Activated naive CD4-positive, alpha-beta T cell treated with anti-CD3 and anti-CD28 coated beads, Interleukin-2, amount 50 U/mL, for 72 hours (primary cell): ENCODE measurements around the gene SLA2. TPM values are rescaled to one million over a fixed set of nuclear protein-coding genes. Genes with fewer than 3 reads are reported as not detected.
"Not testable (repeated sequence)": the region's sequence is repeated elsewhere in the genome, so short reads cannot be mapped to it uniquely, and the experiment has no call there.

Experiments
- ATAC-seq, 2 donors: fragments of 150-1000 bp; cut with Tn5 transposase; 2 replicates each; pipeline ENCODE4 v1.10.0; 2021; ENCODE audit warnings: mild to moderate bottlenecking in 2 of 2, moderate library complexity in 2 of 2
- DNase-seq, 2 donors: peaks; one replicate each; pipeline ENCODE4 v3.0.0; 2021 to 2022; ENCODE audit warnings: low spot score in 2 of 2
- H3K27ac Mint-ChIP-seq, 2 donors: one replicate each; pipeline ENCODE4 v1.8.0; 2022; ENCODE audit warnings: mild to moderate bottlenecking in 2 of 2, mixed read lengths in 2 of 2
- H3K36me3 Mint-ChIP-seq, 2 donors: one replicate each; pipeline ENCODE4 v1.8.0; 2022; ENCODE audit warnings: mixed read lengths in 2 of 2
- H3K9me3 Mint-ChIP-seq, 2 donors: one replicate each; pipeline ENCODE4 v1.8.0; 2022; ENCODE audit warnings: mixed read lengths in 2 of 2
- total RNA-seq, 2 donors: library from RNA; stranded (reverse); gene quantifications; one replicate each; pipeline ENCODE4 v1.2.3, GENCODE V29; 2022

Gene SLA2
- total RNA-seq, 2 donors from 2014 or later: 33.7 to 66.8 TPM

GRCh38 chr20:36629719-36630681 is 16.0 kb downstream of the SLA2 start:
- peak overlapping the region; percentile 88 to 100 for H3K27ac Mint-ChIP-seq
- peaks cover 9 to 38% of the 10 kb centered on the region in 2 donors for H3K36me3 Mint-ChIP-seq

DNA sequence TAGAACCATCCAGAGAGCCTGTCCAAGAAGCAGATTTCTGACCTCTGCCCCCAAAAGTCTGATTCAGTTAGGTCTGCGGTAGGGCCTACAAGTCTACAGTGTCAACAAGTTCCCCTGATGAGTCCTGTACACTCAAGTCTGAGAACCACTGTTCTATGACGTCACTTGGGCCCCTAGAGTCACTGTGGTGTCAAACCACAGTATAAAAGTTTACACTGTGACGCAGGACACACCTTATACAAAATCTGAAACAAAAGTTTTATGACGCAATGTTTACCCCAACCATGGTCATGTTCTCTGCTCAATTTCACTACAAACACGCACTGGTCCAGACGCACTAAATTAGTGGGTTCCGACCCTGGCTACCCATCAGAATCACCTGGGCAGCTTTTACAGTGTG is 17.9 kb downstream of the SLA2 start:
- Mint-ChIP-seq H3K36me3 (peaks cover 9 to 51% of the 10 kb centered on the region in 2 donors), H3K27ac (peak overlapping the region in 1 of 2 donors; percentile 22), H3K9me3 (no peaks in the 10 kb centered on the region)
- ATAC-seq (peak in 1 of 2 donors; percentile 13), DNase-seq (no peak)

More at GRCh38 chr20:36629719-36630681, 16.0 kb downstream of the SLA2 start:
- ATAC-seq: peak; percentile 83 to 91
- no peaks in the 10 kb centered on the region for H3K9me3 Mint-ChIP-seq
- DNase-seq: peak in 1 of 2 donors; percentile 38

DNA sequence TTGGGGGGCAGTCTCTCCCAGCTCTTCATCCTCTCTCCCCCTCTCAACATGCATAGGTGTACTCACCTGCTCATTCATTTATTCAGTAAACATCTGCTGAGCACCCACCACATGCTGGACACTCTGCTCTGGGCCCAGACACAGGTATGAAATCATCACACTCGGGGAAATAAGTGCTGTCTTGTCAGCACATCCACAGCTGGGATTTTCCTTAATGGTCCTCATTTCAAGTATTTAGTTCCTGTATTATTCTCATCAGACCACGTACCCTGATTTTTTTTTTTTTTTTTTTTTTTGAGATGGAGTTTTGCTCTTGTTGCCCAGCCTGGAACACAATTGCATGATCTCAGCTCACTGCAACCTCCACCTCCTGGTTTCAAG is 21.1 kb downstream of the SLA2 start:
- no peaks in the 10 kb centered on the region for H3K9me3 Mint-ChIP-seq
- ATAC-seq (no peak), DNase-seq (no peak)
- peak overlapping the region; percentile 41 to 67 for H3K27ac Mint-ChIP-seq
- peaks cover 2 to 39% of the 10 kb centered on the region in 2 donors for H3K36me3 Mint-ChIP-seq

GRCh38 chr20:36624068-36624943 is 21.7 kb downstream of the SLA2 start:
- peaks cover 0 to 34% of the 10 kb centered on the region in 2 donors for H3K36me3 Mint-ChIP-seq
- DNase-seq: no peak
- ATAC-seq: no peak
- H3K27ac Mint-ChIP-seq: peak overlapping the region; percentile 60 to 67
- H3K9me3 Mint-ChIP-seq: no peaks in the 10 kb centered on the region

DNA sequence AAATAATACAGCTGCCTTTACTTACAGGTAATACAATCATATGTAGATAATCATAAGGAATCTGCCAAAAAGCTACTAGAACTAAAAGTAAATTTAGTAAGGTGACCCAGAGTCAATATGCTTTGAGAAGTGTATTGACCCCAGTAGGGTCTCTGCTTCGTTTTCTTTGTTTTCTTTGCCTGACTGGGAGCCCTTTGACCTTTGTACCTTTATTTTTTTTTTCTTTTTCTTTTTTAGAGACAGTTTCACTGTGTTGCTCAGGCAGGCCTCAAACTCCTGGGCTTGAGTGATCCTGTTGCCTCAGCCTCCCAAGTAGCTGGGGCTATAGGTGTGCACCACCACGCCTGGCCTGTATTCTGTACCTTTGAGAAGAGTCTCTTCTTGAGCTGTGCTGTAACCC is 22.6 kb downstream of the SLA2 start:
- no peak for ATAC-seq
- peak overlapping the region; percentile 60 to 67 for H3K27ac Mint-ChIP-seq
- H3K9me3 Mint-ChIP-seq: no peaks in the 10 kb centered on the region
- peaks cover 0 to 28% of the 10 kb centered on the region in 2 donors for H3K36me3 Mint-ChIP-seq
- DNase-seq: no peak

GRCh38 chr20:36620917-36621316 is 25.1 kb downstream of the SLA2 start:
- Mint-ChIP-seq H3K36me3 (peaks cover 0 to 20% of the 10 kb centered on the region in 2 donors), H3K9me3 (no peaks in the 10 kb centered on the region), H3K27ac (peak overlapping the region; percentile 11 to 57)
- ATAC-seq (no peak), DNase-seq (no peak)

- no peaks in the 10 kb centered on the region for H3K9me3 Mint-ChIP-seq
- H3K36me3 Mint-ChIP-seq: peaks cover 0 to 7% of the 10 kb centered on the region in 2 donors
- DNase-seq: no peak
- peak overlapping the region; percentile 49 to 87 for H3K27ac Mint-ChIP-seq
- peak; percentile 14 to 39 for ATAC-seq
Measured at GRCh38 chr20:36614781-36615557, 31.0 kb downstream of the SLA2 start.

- Mint-ChIP-seq H3K9me3 (no peaks in the 10 kb centered on the region), H3K36me3 (peaks cover 5 to 7% of the 10 kb centered on the region in 2 donors), H3K27ac (peak overlapping the region; percentile 49 to 87)
- no peak for DNase-seq
- no peak for ATAC-seq
Measured at GRCh38 chr20:36613974-36614373, 32.0 kb downstream of the SLA2 start.

GRCh38 chr20:36611625-36612024 is 34.4 kb downstream of the SLA2 start:
- Mint-ChIP-seq H3K36me3 (peaks cover 16 to 17% of the 10 kb centered on the region in 2 donors), H3K27ac (no peak overlapping the region), H3K9me3 (no peaks in the 10 kb centered on the region)
- DNase-seq: no peak
- ATAC-seq: no peak

DNA sequence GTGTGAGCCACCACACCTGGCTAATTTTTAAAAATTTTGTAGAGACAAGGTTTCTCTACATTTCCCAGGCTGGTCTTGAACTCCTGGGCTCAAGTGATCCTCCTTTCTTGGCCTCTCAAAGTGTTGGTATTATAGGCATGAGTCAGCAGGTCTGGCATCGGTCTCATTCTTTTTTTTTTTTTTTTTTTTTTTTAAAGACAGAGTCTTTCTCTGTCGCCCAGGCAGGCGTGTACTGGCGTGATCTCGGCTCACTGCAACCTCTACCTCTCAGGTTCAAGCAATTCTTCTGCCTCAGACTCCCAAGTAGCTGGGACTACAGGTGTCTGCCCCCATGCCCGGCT is 37.6 kb downstream of the SLA2 start:
- not testable (repeated sequence) for H3K9me3 Mint-ChIP-seq, ATAC-seq, DNase-seq
- H3K36me3 Mint-ChIP-seq: peaks cover 20 to 26% of the 10 kb centered on the region in 2 donors
- H3K27ac Mint-ChIP-seq: peak overlapping the region in 1 of 2 donors; percentile 74

DNA sequence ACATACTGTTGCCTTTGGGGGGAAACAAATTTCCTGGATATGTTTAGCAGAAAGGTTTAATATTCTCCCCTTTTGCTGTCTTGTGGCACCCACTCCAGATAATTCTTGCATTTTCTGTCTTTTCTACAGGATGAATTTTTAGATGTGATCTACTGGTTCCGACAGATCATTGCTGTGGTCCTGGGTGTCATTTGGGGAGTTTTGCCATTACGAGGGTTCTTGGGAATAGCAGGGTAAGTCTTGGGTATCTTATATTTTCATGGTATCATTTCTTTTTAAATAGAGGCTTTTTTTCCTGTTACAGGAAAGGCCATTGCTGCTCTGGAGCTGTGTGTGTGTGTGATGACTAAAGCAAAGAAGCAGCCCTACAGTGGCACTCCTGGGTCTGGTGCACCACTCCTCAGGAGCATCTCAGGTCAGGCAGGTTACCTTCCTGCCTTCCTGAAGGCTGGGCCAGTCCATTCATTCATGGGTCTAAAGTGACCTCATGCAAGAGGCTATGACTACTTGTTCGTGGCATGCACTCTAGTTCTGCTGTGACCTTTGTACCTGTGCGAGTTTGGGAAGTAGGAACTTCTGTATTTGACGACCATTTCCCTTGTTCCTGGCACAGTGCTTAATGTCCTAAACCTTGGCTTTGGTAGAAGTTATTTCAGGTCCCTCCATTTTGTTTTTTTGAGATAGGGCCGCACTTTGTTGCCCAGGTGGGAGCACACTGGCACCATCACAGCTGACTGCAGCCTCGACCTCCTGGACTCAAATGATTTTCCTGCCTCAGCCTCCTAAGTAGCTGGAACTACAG is 38.2 kb downstream of the SLA2 start:
- Mint-ChIP-seq H3K9me3 (no peaks in the 10 kb centered on the region), H3K27ac (peak overlapping the region; percentile 96 to 98), H3K36me3 (peaks cover 20 to 26% of the 10 kb centered on the region in 2 donors)
- DNase-seq: no peak
- ATAC-seq: no peak

GRCh38 chr20:36606158-36607066 is 39.6 kb downstream of the SLA2 start:
- peak overlapping the region; percentile 96 to 98 for H3K27ac Mint-ChIP-seq
- no peaks in the 10 kb centered on the region for H3K9me3 Mint-ChIP-seq
- peaks cover 20 to 26% of the 10 kb centered on the region in 2 donors for H3K36me3 Mint-ChIP-seq
- no peak for ATAC-seq
- no peak for DNase-seq

DNA sequence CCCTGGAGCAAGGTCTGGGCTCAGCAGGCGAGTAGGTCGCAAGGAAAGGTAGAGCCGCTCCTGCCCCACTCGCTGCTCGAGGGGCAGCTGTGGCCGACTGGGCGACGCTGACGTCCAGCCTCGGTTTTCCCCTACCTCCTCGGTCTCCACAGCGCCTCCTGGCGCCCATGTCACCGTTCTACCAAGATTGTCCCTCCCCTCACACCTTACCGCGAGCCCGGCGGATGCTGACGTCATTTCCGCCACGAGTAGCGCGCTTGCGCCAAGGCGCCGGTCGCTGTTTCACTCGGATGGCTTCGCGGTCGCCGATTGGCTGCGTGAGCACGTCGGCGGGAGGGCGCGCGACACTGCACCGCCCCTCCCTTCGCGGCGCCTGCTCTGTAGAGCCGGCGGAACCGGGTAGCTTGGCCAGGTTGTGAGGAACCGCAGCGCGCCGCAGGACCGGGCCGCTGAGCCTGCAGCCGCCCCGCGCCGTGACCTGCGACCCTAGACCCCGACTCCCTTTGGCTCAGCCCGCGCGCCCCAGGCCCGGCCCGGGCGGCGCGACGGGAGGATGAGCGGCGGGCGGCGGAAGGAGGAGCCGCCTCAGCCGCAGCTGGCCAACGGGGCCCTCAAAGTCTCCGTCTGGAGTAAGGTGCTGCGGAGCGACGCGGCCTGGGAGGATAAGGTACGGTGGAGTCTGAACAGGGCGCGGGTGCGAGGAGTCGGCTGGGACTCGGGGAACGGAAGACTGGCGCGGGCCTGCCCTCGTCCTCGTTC is 40.4 kb downstream of the SLA2 start, which contains the start of gene RAB5IF:
Gene RAB5IF, plus strand, starts transcription at position 381 of the 759 bp plus-strand sequence. Its CDS starts 173 bp downstream, at position 554.
- Mint-ChIP-seq H3K9me3 (no peaks in the 10 kb centered on the region), H3K36me3 (peaks cover 20 to 26% of the 10 kb centered on the region in 2 donors), H3K27ac (peak within 1 kb of the TSS; percentile 96 to 98)
- ATAC-seq (peak; percentile 92 to 93), DNase-seq (peak; percentile 99 to 100)

GRCh38 chr20:36604952-36605398 is 41.0 kb downstream of the SLA2 start:
- peak; percentile 27 to 39 for ATAC-seq
- Mint-ChIP-seq H3K27ac (peak overlapping the region; percentile 93 to 96), H3K36me3 (peaks cover 20 to 26% of the 10 kb centered on the region in 2 donors), H3K9me3 (no peaks in the 10 kb centered on the region)
- DNase-seq: peak; percentile 44 to 70
